Motor neuron (in vitro differentiated cells): ENCODE measurements around the gene CYP26A1. TPM values are rescaled to one million over a fixed set of nuclear protein-coding genes. Genes with fewer than 3 reads are reported as not detected.

ENCODE experiments used
- ATAC-seq, 8 experiments: fragments of 200-7000 bp; cut with Tn5 transposase; replicated peaks in 6 of 8; 2 replicates each; pipeline ENCODE4 v1.8.0; 2021; ENCODE audit warnings: mild to moderate bottlenecking in 8 of 8, moderate library complexity in 8 of 8
- H3K27ac ChIP-seq, 2 donors: fragments of 250-450 bp; sonication (Bioruptor Pico); 2 replicates each; pipeline ENCODE4 v1.9.0; 2021; ENCODE audit warnings: antibody characterized with exemption in 2 of 2, mild to moderate bottlenecking in 2 of 2, moderate library complexity in 1 of 2
- H3K4me1 ChIP-seq, 2 donors: fragments of 250-450 bp; sonication (Bioruptor Pico); replicated peaks in 1 of 2; 2 replicates each; pipeline ENCODE4 v1.6.1; 2021; ENCODE audit warnings: antibody characterized with exemption in 2 of 2, mild to moderate bottlenecking in 2 of 2, moderate library complexity in 1 of 2
- H3K4me3 ChIP-seq, 5 donors: fragments of 250-450 bp; sonication (Bioruptor Pico); 2 replicates each; pipeline ENCODE4 v1.9.0; 2021; ENCODE audit warnings: antibody characterized with exemption in 5 of 5, mild to moderate bottlenecking in 5 of 5, moderate library complexity in 4 of 5
- WGBS, 10 experiments: fragments of 450-650 bp; shearing (Covaris generic); methylation state at CpG; one replicate each; pipeline ENCODE4 v1.0.0; 2022; 5-methylcytosine and 5-hydroxymethylcytosine counted together
- in situ Hi-C, 9 experiments: fragments of 400-800 bp; cut with MboI; loops; one replicate each; pipeline ENCODE4 v1.15.0; 2021; ENCODE audit warnings: low sequenced_read_pairs in 9 of 9, low pct_unique_long_range_greater_than_20kb in 2 of 9; ENCODE audit not compliant: unreplicated experiment in 9 of 9
- total RNA-seq, 8 experiments: library from RNA; unstranded; fragments of 300-600 nt; gene quantifications; 2 replicates each; pipeline versions ENCODE4 v1.2.3 to v1.2.4, GENCODE V29; 2022

The CYP26A1 gene
- total RNA-seq, 8 experiments from 2014 or later = 0.57 to 9.4 (median 2.8) TPM

GRCh38 chr10:93059975-93060886 is 13.5 kb upstream of the CYP26A1 start, which contains the start of gene CYP26C1:
Gene CYP26C1 (plus strand): TSS chr10:93060798. CDS start chr10:93061264, 466 bp downstream.
- no peak for ATAC-seq
- no peak within 1 kb of the TSS for H3K4me3 ChIP-seq
- 0 to 80% (median 43%) methylated on average over 2 to 7 of the region's 67 CpGs; no CpG with 5 or more reads in 5 of the 10 experiments for WGBS, 10 experiments

GRCh38 chr10:93060887-93061593 is 12.7 kb upstream of the CYP26A1 start:
- in situ Hi-C loops = loop anchor here in 1 of 9 experiments (25.0 kb wide), 1 partner anchor 174 kb away; no protein-coding TSS in a partner anchor
- Histone ChIP-seq H3K4me1 (no peaks in the 10 kb centered on the region), H3K4me3 (no peak overlapping the region), H3K27ac (no peak overlapping the region)
- 0 to 70% (median 32%) methylated on average over 1 to 13 of the region's 45 CpGs; no CpG with 5 or more reads in 4 of the 10 experiments for WGBS, 10 experiments
- ATAC-seq = no peak

More at GRCh38 chr10:93059975-93060886, 13.5 kb upstream of the CYP26A1 start, which contains the start of gene CYP26C1:
- Histone ChIP-seq H3K27ac (no peak within 1 kb of the TSS), H3K4me1 (no peaks in the 10 kb centered on the region)
- in situ Hi-C loops = loop anchor here in 1 of 9 experiments (25.0 kb wide), 1 partner anchor 173 kb away; no protein-coding TSS in a partner anchor

- H3K4me1 ChIP-seq = no peaks in the 10 kb centered on the region
- ATAC-seq = peak in 6 of 8 experiments; percentile 4 to 48 (median 10)
- peak overlapping the region in 3 of 5 donors; percentile 15 to 27 (median 23) for H3K4me3 ChIP-seq
- in situ Hi-C loops = loop anchor here in 1 of 9 experiments (25.0 kb wide), 1 partner anchor 175 kb away; no protein-coding TSS in a partner anchor
- WGBS, 10 experiments = 0 to 80% (median 27%) methylated on average over 1 to 23 of the region's 57 CpGs; no CpG with 5 or more reads in 1 of the 10 experiments
- H3K27ac ChIP-seq = no peak overlapping the region
These were observed 11.8 kb upstream of the CYP26A1 start for GRCh38 chr10:93061594-93062513.

- H3K27ac ChIP-seq = no peak overlapping the region
- 0 to 7% (median 6%) methylated on average over 3 to 27 of the region's 68 CpGs; no CpG with 5 or more reads in 5 of the 10 experiments for WGBS, 10 experiments
- peak overlapping the region in 3 of 5 donors; percentile 15 to 27 (median 23) for H3K4me3 ChIP-seq
- H3K4me1 ChIP-seq = no peaks in the 10 kb centered on the region
- peak; percentile 30 to 93 (median 76) for ATAC-seq
- in situ Hi-C loops = loop anchor here in 1 of 9 experiments (25.0 kb wide), 1 partner anchor 175 kb away; no protein-coding TSS in a partner anchor
These were observed 11.1 kb upstream of the CYP26A1 start for GRCh38 chr10:93062514-93063143.

- H3K27ac ChIP-seq = no peak overlapping the region
- H3K4me3 ChIP-seq = peak overlapping the region in 3 of 5 donors; percentile 15 to 27 (median 23)
- in situ Hi-C loops = loop anchor here in 1 of 9 experiments (25.0 kb wide), 1 partner anchor 176 kb away; no protein-coding TSS in a partner anchor
- 20 to 66% (median 27%) methylated on average over 1 to 15 of the region's 43 CpGs; no CpG with 5 or more reads in 1 of the 10 experiments for WGBS, 10 experiments
- H3K4me1 ChIP-seq = no peaks in the 10 kb centered on the region
- ATAC-seq = no peak
These were observed 10.3 kb upstream of the CYP26A1 start for GRCh38 chr10:93063144-93063976.

GRCh38 chr10:93063977-93064660 is 9.6 kb upstream of the CYP26A1 start:
- in situ Hi-C loops = loop anchor here in 1 of 9 experiments (25.0 kb wide), 1 partner anchor 177 kb away; no protein-coding TSS in a partner anchor
- Histone ChIP-seq H3K4me1 (no peaks in the 10 kb centered on the region), H3K27ac (no peak overlapping the region), H3K4me3 (no peak overlapping the region)
- WGBS, 10 experiments = 19 to 94% (median 72%) methylated on average over 1 to 5 of the region's 9 CpGs; no CpG with 5 or more reads in 4 of the 10 experiments
- no peak for ATAC-seq

- H3K4me3 ChIP-seq = no peak overlapping the region
- in situ Hi-C loops = loop anchor here in 1 of 9 experiments (25.0 kb wide), 1 partner anchor 178 kb away; no protein-coding TSS in a partner anchor
- ATAC-seq = no peak
- no peak overlapping the region for H3K27ac ChIP-seq
- WGBS, 10 experiments = 33 to 100% (median 81%) methylated on average over 1 to 9 of the region's 12 CpGs; no CpG with 5 or more reads in 2 of the 10 experiments
- no peaks in the 10 kb centered on the region for H3K4me1 ChIP-seq
These were observed 8.6 kb upstream of the CYP26A1 start for GRCh38 chr10:93064874-93065660.

GRCh38 chr10:93065675-93066543 is 7.8 kb upstream of the CYP26A1 start:
- peak overlapping the region in 1 of 5 donors; percentile 13 for H3K4me3 ChIP-seq
- peak in 1 of 8 experiments; percentile 16 for ATAC-seq
- 0 to 70% (median 46%) methylated on average over 1 to 14 of the region's 81 CpGs; no CpG with 5 or more reads in 5 of the 10 experiments for WGBS, 10 experiments
- H3K27ac ChIP-seq = no peak overlapping the region
- H3K4me1 ChIP-seq = peaks cover 0 to 4% of the 10 kb centered on the region in 2 donors
- in situ Hi-C loops = loop anchor here in 1 of 9 experiments (25.0 kb wide), 1 partner anchor 179 kb away; no protein-coding TSS in a partner anchor

GRCh38 chr10:93066544-93066913 is 7.2 kb upstream of the CYP26A1 start:
- in situ Hi-C loops = loop anchor here in 1 of 9 experiments (25.0 kb wide), 1 partner anchor 179 kb away; no protein-coding TSS in a partner anchor
- WGBS, 10 experiments = 0 to 100% (median 35%) methylated on average over 1 to 4 of the region's 11 CpGs; no CpG with 5 or more reads in 5 of the 10 experiments
- Histone ChIP-seq H3K4me3 (no peak overlapping the region), H3K4me1 (peaks cover 0 to 8% of the 10 kb centered on the region in 2 donors), H3K27ac (no peak overlapping the region)
- no peak for ATAC-seq
